Measurements from ENCODE around the gene ZFHX3. TPM values are rescaled to one million over a fixed set of nuclear protein-coding genes. Genes with fewer than 3 reads are reported as not detected.

Gene ZFHX3
- total RNA-seq, 2 donors from 2014 or later = 0.79 to 2.2 TPM

DNA sequence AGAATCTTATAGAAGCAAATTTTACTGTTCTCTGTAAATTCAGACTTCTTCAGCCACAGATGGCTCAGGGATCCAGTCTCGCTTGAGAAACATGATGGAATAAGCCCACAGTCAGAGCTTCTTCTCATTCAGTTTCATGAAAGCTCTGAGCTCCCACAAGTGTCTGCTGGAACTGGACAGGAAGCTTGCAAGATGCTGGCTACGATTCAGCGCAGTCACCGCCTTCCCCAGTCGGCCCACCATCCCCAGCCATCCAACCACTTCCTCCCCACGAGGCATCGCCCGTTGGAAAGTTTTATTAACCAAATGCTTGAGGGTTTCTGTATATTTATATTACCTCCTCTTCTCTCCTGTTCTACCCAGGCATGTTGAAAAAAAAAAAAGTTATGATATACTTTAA, 171.7 kb downstream of the ZFHX3 start:
- H3K9ac ChIP-seq (ENCODE audit: extremely low read depth, low read length, poor library complexity, severe bottlenecking) = no peak overlapping the region
- WGBS, 2 experiments (ENCODE audit: insufficient coverage in 1 of 2, insufficient read length in 1 of 2) = 92 to 93% methylated on average over 1 to 5 of the region's 8 CpGs
- H3K36me3 ChIP-seq (ENCODE audit: control insufficient read depth, insufficient read depth, low read length) = no peaks in the 10 kb centered on the region
- no peak overlapping the region for H3K27ac ChIP-seq (ENCODE audit: low read depth, low read length)
- no peaks in the 10 kb centered on the region for H3K4me1 ChIP-seq (ENCODE audit: control insufficient read depth, insufficient read depth, low read length)
- H3K4me3 ChIP-seq (ENCODE audit: low read length) = no peak overlapping the region
- Mint-ChIP-seq H3K4me3 (no peak overlapping the region), H3K27ac (no peak overlapping the region), H3K36me3 (ENCODE audit: low read depth) (no peaks in the 10 kb centered on the region), H3K4me1 (peaks cover 4% of the 10 kb centered on the region), H3K27me3 (ENCODE audit: insufficient read depth) (no peaks in the 10 kb centered on the region), H3K9me3 (no peaks in the 10 kb centered on the region)
- DNase-seq = no peak
- H3K9me3 ChIP-seq (ENCODE audit: control insufficient read depth, low read length) = no peaks in the 10 kb centered on the region
- no peaks in the 10 kb centered on the region for H3K27me3 ChIP-seq (ENCODE audit: control insufficient read depth, insufficient read depth, low read length, poor library complexity, severe bottlenecking)
- TF ChIP-seq, protein P1, sequence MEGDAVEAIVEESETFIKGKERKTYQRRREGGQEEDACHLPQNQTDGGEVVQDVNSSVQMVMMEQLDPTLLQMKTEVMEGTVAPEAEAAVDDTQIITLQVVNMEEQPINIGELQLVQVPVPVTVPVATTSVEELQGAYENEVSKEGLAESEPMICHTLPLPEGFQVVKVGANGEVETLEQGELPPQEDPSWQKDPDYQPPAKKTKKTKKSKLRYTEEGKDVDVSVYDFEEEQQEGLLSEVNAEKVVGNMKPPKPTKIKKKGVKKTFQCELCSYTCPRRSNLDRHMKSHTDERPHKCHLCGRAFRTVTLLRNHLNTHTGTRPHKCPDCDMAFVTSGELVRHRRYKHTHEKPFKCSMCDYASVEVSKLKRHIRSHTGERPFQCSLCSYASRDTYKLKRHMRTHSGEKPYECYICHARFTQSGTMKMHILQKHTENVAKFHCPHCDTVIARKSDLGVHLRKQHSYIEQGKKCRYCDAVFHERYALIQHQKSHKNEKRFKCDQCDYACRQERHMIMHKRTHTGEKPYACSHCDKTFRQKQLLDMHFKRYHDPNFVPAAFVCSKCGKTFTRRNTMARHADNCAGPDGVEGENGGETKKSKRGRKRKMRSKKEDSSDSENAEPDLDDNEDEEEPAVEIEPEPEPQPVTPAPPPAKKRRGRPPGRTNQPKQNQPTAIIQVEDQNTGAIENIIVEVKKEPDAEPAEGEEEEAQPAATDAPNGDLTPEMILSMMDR (conservative IDR thresholded peaks at IDR 0.05) = no peak

DNA sequence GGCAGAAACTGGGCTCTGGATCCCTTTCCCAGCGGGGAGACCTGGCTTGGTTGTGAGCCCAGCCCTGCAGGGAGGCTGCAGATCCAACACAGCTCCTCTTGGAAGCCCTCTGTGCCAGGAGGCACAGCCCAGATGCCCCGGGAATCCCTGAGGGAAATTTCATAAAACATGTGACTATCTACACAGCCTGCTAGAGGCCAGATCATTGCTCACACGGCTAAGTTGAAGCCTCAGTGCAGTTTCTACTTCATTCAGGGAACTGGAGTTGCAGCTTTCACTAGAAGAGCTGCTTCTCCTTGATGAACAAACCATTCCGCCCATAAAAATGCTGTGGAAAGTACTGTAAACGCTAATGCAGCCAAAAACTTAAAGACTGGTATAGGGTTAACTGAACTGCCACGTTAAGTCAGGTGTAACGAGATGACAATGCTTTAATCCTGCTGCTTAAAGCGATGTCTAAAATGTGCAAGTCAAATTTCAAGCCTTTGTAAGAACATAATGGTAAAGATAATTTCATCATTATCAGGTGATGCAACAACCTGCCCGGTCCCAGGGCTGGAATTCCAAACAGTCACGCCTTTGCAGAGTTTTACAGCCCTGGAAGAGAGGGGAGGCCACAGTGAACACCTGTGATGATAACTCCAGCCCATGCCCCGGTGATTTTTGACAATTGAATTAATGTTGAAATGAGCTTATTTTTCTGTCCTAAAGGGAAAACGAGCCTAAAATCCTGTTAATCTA, 172.5 kb downstream of the ZFHX3 start:
- WGBS, 2 experiments (ENCODE audit: insufficient coverage in 1 of 2, insufficient read length in 1 of 2) = 89 to 95% methylated on average over 9 to 12 of the region's 12 CpGs
- no peak overlapping the region for H3K27ac Mint-ChIP-seq
- no peak overlapping the region for H3K27ac ChIP-seq (ENCODE audit: low read depth, low read length)

DNA sequence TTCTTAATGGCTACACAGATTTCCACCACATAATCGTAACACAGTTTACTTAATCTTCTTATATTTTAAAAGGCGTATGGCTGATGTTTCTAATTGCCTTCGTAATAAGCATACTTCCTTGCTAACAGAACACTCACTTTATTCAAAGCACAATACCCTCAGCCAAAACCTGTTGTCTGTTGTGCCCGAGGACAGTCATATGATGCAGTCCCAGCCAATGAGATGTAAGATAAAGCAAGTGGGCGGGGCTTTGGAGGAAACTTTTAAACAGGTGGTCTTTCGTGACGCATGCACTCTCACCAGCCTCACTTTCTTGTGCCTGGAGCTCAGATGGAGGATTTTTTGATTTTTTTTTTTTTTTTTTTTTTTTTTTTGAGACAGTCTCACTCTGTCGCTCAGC, 174.1 kb downstream of the ZFHX3 start:
- Histone ChIP-seq H3K36me3 (ENCODE audit: control insufficient read depth, insufficient read depth, low read length) (no peaks in the 10 kb centered on the region), H3K9me3 (ENCODE audit: control insufficient read depth, low read length) (no peaks in the 10 kb centered on the region), H3K27me3 (ENCODE audit: control insufficient read depth, insufficient read depth, low read length, poor library complexity, severe bottlenecking) (no peaks in the 10 kb centered on the region), H3K27ac (ENCODE audit: low read depth, low read length) (no peak overlapping the region), H3K4me3 (ENCODE audit: low read length) (no peak overlapping the region), H3K9ac (ENCODE audit: extremely low read depth, low read length, poor library complexity, severe bottlenecking) (no peak overlapping the region), H3K4me1 (ENCODE audit: control insufficient read depth, insufficient read depth, low read length) (no peaks in the 10 kb centered on the region)
- Mint-ChIP-seq H3K27ac (no peak overlapping the region), H3K4me3 (no peak overlapping the region), H3K4me1 (peaks cover 4% of the 10 kb centered on the region), H3K36me3 (ENCODE audit: low read depth) (no peaks in the 10 kb centered on the region), H3K27me3 (ENCODE audit: insufficient read depth) (no peaks in the 10 kb centered on the region), H3K9me3 (peaks cover 3% of the 10 kb centered on the region)
- DNase-seq = no peak
- 94 to 95% methylated on average over 2 to 8 of the region's 8 CpGs for WGBS, 2 experiments (ENCODE audit: insufficient coverage in 1 of 2, insufficient read length in 1 of 2)
- TF ChIP-seq, protein P1 (conservative IDR thresholded peaks at IDR 0.05) = no peak

More for the DNA sequence above, 172.5 kb downstream of the ZFHX3 start:
- H3K9me3 ChIP-seq (ENCODE audit: control insufficient read depth, low read length) = no peaks in the 10 kb centered on the region
- TF ChIP-seq, protein P1 (conservative IDR thresholded peaks at IDR 0.05) = no peak
- DNase-seq = no peak
- peaks cover 3% of the 10 kb centered on the region for H3K9me3 Mint-ChIP-seq
- H3K36me3 Mint-ChIP-seq (ENCODE audit: low read depth) = no peaks in the 10 kb centered on the region
- H3K4me1 ChIP-seq (ENCODE audit: control insufficient read depth, insufficient read depth, low read length) = no peaks in the 10 kb centered on the region
- H3K4me3 ChIP-seq (ENCODE audit: low read length) = no peak overlapping the region
- peaks cover 4% of the 10 kb centered on the region for H3K4me1 Mint-ChIP-seq
- no peak overlapping the region for H3K4me3 Mint-ChIP-seq
- no peaks in the 10 kb centered on the region for H3K36me3 ChIP-seq (ENCODE audit: control insufficient read depth, insufficient read depth, low read length)
- no peaks in the 10 kb centered on the region for H3K27me3 Mint-ChIP-seq (ENCODE audit: insufficient read depth)
- no peaks in the 10 kb centered on the region for H3K27me3 ChIP-seq (ENCODE audit: control insufficient read depth, insufficient read depth, low read length, poor library complexity, severe bottlenecking)
- no peak overlapping the region for H3K9ac ChIP-seq (ENCODE audit: extremely low read depth, low read length, poor library complexity, severe bottlenecking)
